Lower leg skin (tissue), 3 donors: ENCODE data around the gene SUV39H2.

Source experiments
- POLR2A ChIP-seq, 2 donors: fragments of 450-650 bp; IDR thresholded peaks; one replicate each; pipeline ENCODE4 v1.6.1; 2016 to 2017; ENCODE audit warnings: antibody characterized with exemption in 2 of 2, mild to moderate bottlenecking in 1 of 2, moderate library complexity in 1 of 2
- TF ChIP-seq, protein P1 (sequence below), 3 donors: fragments of 450-650 bp; IDR thresholded peaks; one replicate each; pipeline ENCODE4 v1.5.1; 2016; ENCODE audit warnings: antibody characterized with exemption in 3 of 3, mild to moderate bottlenecking in 3 of 3, moderate library complexity in 2 of 3

- TF ChIP-seq, protein P1, sequence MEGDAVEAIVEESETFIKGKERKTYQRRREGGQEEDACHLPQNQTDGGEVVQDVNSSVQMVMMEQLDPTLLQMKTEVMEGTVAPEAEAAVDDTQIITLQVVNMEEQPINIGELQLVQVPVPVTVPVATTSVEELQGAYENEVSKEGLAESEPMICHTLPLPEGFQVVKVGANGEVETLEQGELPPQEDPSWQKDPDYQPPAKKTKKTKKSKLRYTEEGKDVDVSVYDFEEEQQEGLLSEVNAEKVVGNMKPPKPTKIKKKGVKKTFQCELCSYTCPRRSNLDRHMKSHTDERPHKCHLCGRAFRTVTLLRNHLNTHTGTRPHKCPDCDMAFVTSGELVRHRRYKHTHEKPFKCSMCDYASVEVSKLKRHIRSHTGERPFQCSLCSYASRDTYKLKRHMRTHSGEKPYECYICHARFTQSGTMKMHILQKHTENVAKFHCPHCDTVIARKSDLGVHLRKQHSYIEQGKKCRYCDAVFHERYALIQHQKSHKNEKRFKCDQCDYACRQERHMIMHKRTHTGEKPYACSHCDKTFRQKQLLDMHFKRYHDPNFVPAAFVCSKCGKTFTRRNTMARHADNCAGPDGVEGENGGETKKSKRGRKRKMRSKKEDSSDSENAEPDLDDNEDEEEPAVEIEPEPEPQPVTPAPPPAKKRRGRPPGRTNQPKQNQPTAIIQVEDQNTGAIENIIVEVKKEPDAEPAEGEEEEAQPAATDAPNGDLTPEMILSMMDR (IDR thresholded peaks at IDR 0.05): no peak
- no peak for TF ChIP-seq POLR2A (IDR thresholded peaks at IDR 0.05)
Observed at GRCh38 chr10:14910953-14911352, 32.3 kb downstream of the SUV39H2 start.
